CD8-positive, alpha-beta memory T cell (primary cell): Measurements from ENCODE around the gene ARHGEF7. TPM values are rescaled to one million over a fixed set of nuclear protein-coding genes. Genes with fewer than 3 reads are reported as not detected.

Experiments
- CTCF ChIA-PET: fragments of 350-600 bp; sonication (Branson Sonifier 250); formaldehyde crosslinking; loops from one replicate; lab custom pipeline; 2021; ENCODE audit warnings: antibody characterized with exemption; lab: Charles Lee
- POLR2A ChIA-PET: fragments of 350-600 bp; sonication (Branson Sonifier 250); formaldehyde crosslinking; loops from one replicate; lab custom pipeline; 2021; ENCODE audit warnings: antibody characterized with exemption; lab: Charles Lee
- DNase-seq, 5 donors: peaks; one replicate each; pipeline versions ENCODE4 v3.0.0 to v3.0.0-alpha.2; 2020 to 2022; ENCODE audit warnings: mixed read lengths in 1 of 5
- H3K27ac ChIP-seq: one replicate; pipeline ENCODE4 v1.7.0; 2013; ENCODE audit warnings: low read depth, mild to moderate bottlenecking, low read length, moderate library complexity
- H3K27me3 ChIP-seq: 2 replicates; pipeline ENCODE4 v1.7.0; 2013; ENCODE audit warnings: low read length, mild to moderate bottlenecking; ENCODE audit not compliant: insufficient read depth, poor library complexity, severe bottlenecking
- H3K36me3 ChIP-seq: 2 replicates; pipeline ENCODE4 v1.7.0; 2013; ENCODE audit warnings: mild to moderate bottlenecking, low read length, moderate library complexity; ENCODE audit not compliant: insufficient read depth
- H3K4me1 ChIP-seq: 2 replicates; pipeline ENCODE4 v1.7.0; 2013; ENCODE audit warnings: mild to moderate bottlenecking, low read length, moderate library complexity; ENCODE audit not compliant: insufficient read depth
- H3K4me3 ChIP-seq: 2 replicates; pipeline ENCODE4 v1.7.0; 2013; ENCODE audit warnings: mild to moderate bottlenecking, low read length
- H3K9me3 ChIP-seq: 2 replicates; pipeline ENCODE4 v1.7.0; 2013; ENCODE audit warnings: mild to moderate bottlenecking, low read length
- H3K27ac Mint-ChIP-seq, 8 donors: one replicate each; pipeline ENCODE4 v1.8.0; 2020 to 2021; ENCODE audit warnings: mixed read lengths in 8 of 8, mild to moderate bottlenecking in 6 of 8, inconsistent platforms in 3 of 8, moderate library complexity in 3 of 8
- H3K27me3 Mint-ChIP-seq, 2 donors: one replicate each; pipeline ENCODE4 v1.8.0; 2020 to 2021; ENCODE audit warnings: mixed read lengths in 2 of 2, mild to moderate bottlenecking in 1 of 2, moderate library complexity in 1 of 2
- H3K36me3 Mint-ChIP-seq, 3 donors: one replicate each; pipeline ENCODE4 v1.8.0; 2020 to 2021; ENCODE audit warnings: mixed read lengths in 3 of 3, inconsistent platforms in 1 of 3, mild to moderate bottlenecking in 1 of 3
- H3K4me1 Mint-ChIP-seq, 3 donors: one replicate each; pipeline ENCODE4 v1.8.0; 2020 to 2021; ENCODE audit warnings: mixed read lengths in 3 of 3, inconsistent platforms in 1 of 3, mild to moderate bottlenecking in 1 of 3
- H3K4me3 Mint-ChIP-seq, 7 donors: one replicate each; pipeline ENCODE4 v1.8.0; 2020 to 2021; ENCODE audit warnings: mixed read lengths in 7 of 7, mild to moderate bottlenecking in 6 of 7, moderate library complexity in 4 of 7, inconsistent platforms in 2 of 7
- H3K9me3 Mint-ChIP-seq, 5 donors: one replicate each; pipeline ENCODE4 v1.8.0; 2020 to 2022; ENCODE audit warnings: mixed read lengths in 5 of 5, mild to moderate bottlenecking in 3 of 5, moderate library complexity in 2 of 5, inconsistent platforms in 1 of 5
- polyA plus RNA-seq: library from polyadenylated mRNA; unstranded; fragments of 300-500 nt; fragmentation: Illumina TruSeq; gene quantifications from one replicate; pipeline ENCODE4 v1.2.3, GENCODE V29; 2021
- total RNA-seq, 2 experiments: library from RNA; stranded (reverse); gene quantifications; one replicate each; pipeline ENCODE4 v1.2.3, GENCODE V29; 2021

Gene ARHGEF7
- total and polyA plus RNA-seq, 3 experiments from 2014 or later, result 12.0 to 46.2 (median 45.9) TPM

- Mint-ChIP-seq H3K9me3 (peaks cover 0 to 4% (median 0%) of the 10 kb centered on the region in 5 donors), H3K27me3 (no peaks in the 10 kb centered on the region), H3K27ac (no peak overlapping the region), H3K4me3 (no peak overlapping the region), H3K36me3 (peaks cover 7 to 41% (median 19%) of the 10 kb centered on the region in 3 donors), H3K4me1 (peaks cover 0 to 11% (median 0%) of the 10 kb centered on the region in 3 donors)
- CTCF ChIA-PET, result no interaction called here
- H3K27ac ChIP-seq, result no peak overlapping the region
- DNase-seq, result no peak
- H3K9me3 ChIP-seq, result no peaks in the 10 kb centered on the region
- H3K27me3 ChIP-seq, result no peaks in the 10 kb centered on the region
- no peak overlapping the region for H3K4me3 ChIP-seq
- H3K36me3 ChIP-seq, result no peaks in the 10 kb centered on the region
- H3K4me1 ChIP-seq, result no peaks in the 10 kb centered on the region
- POLR2A ChIA-PET, result no interaction called here
Measured at GRCh38 chr13:111339366-111340143, 224.4 kb downstream of the ARHGEF7 start.

- peaks cover 0 to 11% (median 0%) of the 10 kb centered on the region in 3 donors for H3K4me1 Mint-ChIP-seq
- ChIA-PET CTCF (no interaction called here), POLR2A (no interaction called here)
- H3K36me3 ChIP-seq, result no peaks in the 10 kb centered on the region
- H3K27ac Mint-ChIP-seq, result no peak overlapping the region
- no peak overlapping the region for H3K27ac ChIP-seq
- H3K4me3 Mint-ChIP-seq, result peak overlapping the region in 1 of 7 donors; percentile 23
- H3K27me3 Mint-ChIP-seq, result no peaks in the 10 kb centered on the region
- no peak for DNase-seq
- no peak overlapping the region for H3K4me3 ChIP-seq
- H3K9me3 Mint-ChIP-seq, result peaks cover 0 to 4% (median 0%) of the 10 kb centered on the region in 5 donors
- no peaks in the 10 kb centered on the region for H3K9me3 ChIP-seq
- no peaks in the 10 kb centered on the region for H3K4me1 ChIP-seq
- H3K27me3 ChIP-seq, result no peaks in the 10 kb centered on the region
- H3K36me3 Mint-ChIP-seq, result peaks cover 7 to 30% (median 17%) of the 10 kb centered on the region in 3 donors
Measured at GRCh38 chr13:111341886-111342285, 226.8 kb downstream of the ARHGEF7 start.

GRCh38 chr13:111342721-111343120 is 227.6 kb downstream of the ARHGEF7 start:
- H3K4me1 Mint-ChIP-seq, result peaks cover 0 to 11% (median 0%) of the 10 kb centered on the region in 3 donors
- peaks cover 0 to 5% of the 10 kb centered on the region in 2 donors for H3K27me3 Mint-ChIP-seq
- no peaks in the 10 kb centered on the region for H3K4me1 ChIP-seq
- H3K9me3 Mint-ChIP-seq, result peaks cover 0 to 4% (median 0%) of the 10 kb centered on the region in 5 donors
- no peaks in the 10 kb centered on the region for H3K27me3 ChIP-seq
- DNase-seq, result no peak
- H3K9me3 ChIP-seq, result no peaks in the 10 kb centered on the region
- CTCF ChIA-PET, result no interaction called here
- POLR2A ChIA-PET, result no interaction called here
- H3K4me3 ChIP-seq, result no peak overlapping the region
- H3K27ac Mint-ChIP-seq, result no peak overlapping the region
- H3K27ac ChIP-seq, result no peak overlapping the region
- H3K36me3 Mint-ChIP-seq, result peaks cover 7 to 28% (median 11%) of the 10 kb centered on the region in 3 donors
- H3K4me3 Mint-ChIP-seq, result no peak overlapping the region
- no peaks in the 10 kb centered on the region for H3K36me3 ChIP-seq

GRCh38 chr13:111343186-111343805 is 228.2 kb downstream of the ARHGEF7 start:
- no peak overlapping the region for H3K4me3 ChIP-seq
- no peak overlapping the region for H3K27ac ChIP-seq
- Mint-ChIP-seq H3K4me1 (peaks cover 0 to 11% (median 0%) of the 10 kb centered on the region in 3 donors), H3K4me3 (no peak overlapping the region), H3K36me3 (peaks cover 4 to 24% (median 11%) of the 10 kb centered on the region in 3 donors), H3K9me3 (peaks cover 0 to 4% (median 0%) of the 10 kb centered on the region in 5 donors), H3K27me3 (peaks cover 0 to 5% of the 10 kb centered on the region in 2 donors), H3K27ac (peak overlapping the region in 2 of 8 donors; percentile 49 to 64)
- ChIA-PET CTCF (no interaction called here), POLR2A (no interaction called here)
- no peaks in the 10 kb centered on the region for H3K27me3 ChIP-seq
- no peaks in the 10 kb centered on the region for H3K36me3 ChIP-seq
- H3K4me1 ChIP-seq, result no peaks in the 10 kb centered on the region
- H3K9me3 ChIP-seq, result no peaks in the 10 kb centered on the region
- no peak for DNase-seq

- Mint-ChIP-seq H3K9me3 (peaks cover 0 to 2% (median 0%) of the 10 kb centered on the region in 5 donors), H3K27ac (peak overlapping the region in 1 of 8 donors; percentile 78), H3K4me3 (no peak overlapping the region), H3K4me1 (peaks cover 0 to 11% (median 0%) of the 10 kb centered on the region in 3 donors), H3K27me3 (peaks cover 2 to 5% of the 10 kb centered on the region in 2 donors), H3K36me3 (peaks cover 0 to 21% (median 9%) of the 10 kb centered on the region in 3 donors)
- no peak for DNase-seq
- Histone ChIP-seq H3K27me3 (no peaks in the 10 kb centered on the region), H3K36me3 (no peaks in the 10 kb centered on the region), H3K4me1 (no peaks in the 10 kb centered on the region), H3K27ac (no peak overlapping the region), H3K4me3 (no peak overlapping the region), H3K9me3 (no peaks in the 10 kb centered on the region)
- POLR2A ChIA-PET, result no interaction called here
- CTCF ChIA-PET, result no interaction called here
Measured at GRCh38 chr13:111344471-111345191, 229.5 kb downstream of the ARHGEF7 start.

- peaks cover 0 to 2% (median 0%) of the 10 kb centered on the region in 5 donors for H3K9me3 Mint-ChIP-seq
- no peak for DNase-seq
- CTCF ChIA-PET, result no interaction called here
Measured at GRCh38 chr13:111345682-111346081, 230.6 kb downstream of the ARHGEF7 start.

GRCh38 chr13:111346101-111346680 is 231.1 kb downstream of the ARHGEF7 start:
- Mint-ChIP-seq H3K27me3 (peaks cover 2 to 5% of the 10 kb centered on the region in 2 donors), H3K9me3 (peaks cover 0 to 2% (median 0%) of the 10 kb centered on the region in 5 donors), H3K36me3 (peaks cover 0 to 24% (median 8%) of the 10 kb centered on the region in 3 donors), H3K4me3 (no peak overlapping the region), H3K27ac (peak overlapping the region in 1 of 8 donors; percentile 92), H3K4me1 (peaks cover 0 to 11% (median 0%) of the 10 kb centered on the region in 3 donors)
- H3K27me3 ChIP-seq, result no peaks in the 10 kb centered on the region
- H3K36me3 ChIP-seq, result no peaks in the 10 kb centered on the region
- DNase-seq, result no peak
- H3K4me3 ChIP-seq, result no peak overlapping the region
- H3K27ac ChIP-seq, result no peak overlapping the region
- H3K4me1 ChIP-seq, result no peaks in the 10 kb centered on the region
- H3K9me3 ChIP-seq, result no peaks in the 10 kb centered on the region
- CTCF ChIA-PET, result no interaction called here
- POLR2A ChIA-PET, result no interaction called here

More at GRCh38 chr13:111345682-111346081, 230.6 kb downstream of the ARHGEF7 start:
- Histone ChIP-seq H3K9me3 (no peaks in the 10 kb centered on the region), H3K27ac (no peak overlapping the region), H3K36me3 (no peaks in the 10 kb centered on the region), H3K27me3 (no peaks in the 10 kb centered on the region), H3K4me3 (no peak overlapping the region), H3K4me1 (no peaks in the 10 kb centered on the region)
- peaks cover 0 to 11% (median 0%) of the 10 kb centered on the region in 3 donors for H3K4me1 Mint-ChIP-seq
- peaks cover 2 to 5% of the 10 kb centered on the region in 2 donors for H3K27me3 Mint-ChIP-seq
- H3K27ac Mint-ChIP-seq, result peak overlapping the region in 1 of 8 donors; percentile 92
- H3K36me3 Mint-ChIP-seq, result peaks cover 0 to 22% (median 8%) of the 10 kb centered on the region in 3 donors
- POLR2A ChIA-PET, result no interaction called here
- H3K4me3 Mint-ChIP-seq, result no peak overlapping the region
